Measurements from ENCODE around the gene FAM111A. TPM values are rescaled to one million over a fixed set of nuclear protein-coding genes. Genes with fewer than 3 reads are reported as not detected.

FAM111A gene
- total and polyA plus RNA-seq, 10 of the 15 experiments (the other 5 are each of a cell fraction or from before 2014, with no cell fraction given) = 26.6 to 95.0 (median 67.5) TPM

- no peak for TF ChIP-seq NKRF (conservative IDR thresholded peaks at IDR 0.05)
These were observed 9.8 kb downstream of the FAM111A start (continued) for GRCh38 chr11:59152312-59152951.

- Histone ChIP-seq H3K4me3 (no peak overlapping the region), H3K9me3 (replicated peaks; ENCODE audit: control insufficient read depth, insufficient read depth, low read length) (no peaks in the 10 kb centered on the region), H3K27me3 (replicated peaks in 1 of 2; ENCODE audit: control insufficient read depth in 2 of 2, insufficient read depth in 2 of 2, low read length in 1 of 2) (no peaks in the 10 kb centered on the region), H3K9ac (ENCODE audit: control insufficient read depth, insufficient read depth, low read length) (no peak overlapping the region), H3K4me1 (ENCODE audit: control insufficient read depth, insufficient read depth, low read length) (peaks cover 22% of the 10 kb centered on the region), H3K79me2 (ENCODE audit: control insufficient read depth, insufficient read depth, low read length) (peaks cover 9% of the 10 kb centered on the region), H3K27ac (ENCODE audit: control insufficient read depth, insufficient read depth) (no peak overlapping the region), H3K36me3 (ENCODE audit: control insufficient read depth in 2 of 2, insufficient read depth in 2 of 2, low read length in 1 of 2) (no peaks in the 10 kb centered on the region), H3K4me2 (ENCODE audit: control insufficient read depth, insufficient read depth) (no peak overlapping the region), H4K20me1 (ENCODE audit: control insufficient read depth, insufficient read depth) (no peaks in the 10 kb centered on the region), H2AFZ (ENCODE audit: control insufficient read depth, low read depth, low read length) (no peak overlapping the region)
- no peak for DNase-seq (ENCODE audit: low read depth, low spot score)
- CTCF ChIA-PET = interaction anchor here (0.7 to 1.3 kb wide), 5 partner anchors 13 to 96 kb away, joined by 3 to 5 read pairs (median 4); partner anchors contain the start of genes DTX4, FAM111A and MPEG1
- no peak for FAIRE-seq
- in situ Hi-C loops (cut with MboI) (loop anchor here (10.0 kb wide), 1 partner anchor 500 kb away; no protein-coding TSS in a partner anchor), intact Hi-C loops (cut with micrococcal nuclease; ENCODE audit: unreplicated experiment) (loop anchor here (5.0 kb wide), 2 partner anchors 252 to 302 kb away; no protein-coding TSS in a partner anchor)
- no TSS peak for BruUV-seq (replicated peaks)
- POLR2A ChIA-PET = interaction anchor here (1.1 kb wide), 1 partner anchor 11 kb away, joined by 3 read pairs; no protein-coding TSS in a partner anchor
- RAD21 ChIA-PET (ENCODE audit: unreplicated experiment) = interaction anchor here (1.6 kb wide), 1 partner anchor 13 kb away, joined by 4 read pairs; the partner anchor contains the start of gene FAM111A
- SMC1A ChIA-PET (ENCODE audit: uncharacterized antibody, unreplicated experiment) = interaction anchor here (1.0 to 3.7 kb wide), 6 partner anchors 11 to 96 kb away, joined by 3 to 27 read pairs (median 4); partner anchors contain the start of gene FAM111A
- WGBS (ENCODE audit: insufficient coverage, insufficient replicate concordance, low lambda C conversion rate, missing lambda C conversion rate) = 97% methylated on average over 5 of the region's 5 CpGs
- ATAC-seq = no peak
- TF ChIP-seq GABPA (IDR thresholded peaks at IDR 0.05; ENCODE audit: low read depth) (no peak), IKZF2 (IDR thresholded peaks at IDR 0.05) (no peak), ZNF592 (IDR thresholded peaks at IDR 0.05) (no peak), NFYB (IDR thresholded peaks at IDR 0.05; ENCODE audit: insufficient read depth, low read depth, low read length) (no peak), FOXM1 (IDR thresholded peaks at IDR 0.05; ENCODE audit: low read depth, low read length) (no peak), POLR2AphosphoS2 (IDR thresholded peaks at IDR 0.05; ENCODE audit: low read depth, low read length) (no peak), E2F4 (IDR thresholded peaks at IDR 0.05; ENCODE audit: low read depth, low read length) (no peak), SUPT20H (IDR thresholded peaks at IDR 0.05; ENCODE audit: borderline replicate concordance, control insufficient read depth, low read depth, low read length) (no peak)
These were observed 12.0 kb downstream of the FAM111A start for GRCh38 chr11:59154610-59155009.

All from GM12878 (cell line).